ENCODE results near the gene GYG2.
"Not testable (repeated sequence)": the region's sequence is repeated elsewhere in the genome, so short reads cannot be mapped to it uniquely, and the experiment has no call there.

Gene GYG2

DNA sequence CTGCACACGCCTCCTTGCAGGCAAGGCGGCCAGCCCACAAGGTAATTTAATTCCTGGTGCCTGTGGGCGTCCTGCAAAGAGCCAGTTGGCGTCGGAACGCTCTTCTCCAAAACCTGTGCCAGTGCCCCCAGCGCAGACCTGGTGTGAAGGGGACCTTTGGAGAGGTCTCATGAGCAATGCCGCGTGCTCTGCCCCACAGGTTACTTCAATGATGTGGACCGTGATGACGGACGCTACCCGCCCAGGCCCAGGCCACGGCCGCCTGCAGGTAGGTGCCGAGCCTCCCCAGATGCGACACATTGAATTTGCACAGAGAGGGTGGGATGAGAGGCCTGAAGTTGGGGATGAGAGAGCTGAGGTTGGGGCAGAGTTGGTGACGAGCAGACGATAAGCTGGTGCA, 34.4 kb upstream of the GYG2 start:
- Histone ChIP-seq H4K8ac (ENCODE audit: low read depth, low read length) (no peak overlapping the region), H2BK15ac (replicated peaks; ENCODE audit: low read depth) (no peak overlapping the region), H3K9ac (ENCODE audit: low read length) (no peak overlapping the region), H3K4me2 (ENCODE audit: low read length) (no peak overlapping the region), H3K23ac (ENCODE audit: low read length) (no peak overlapping the region), H3K4ac (ENCODE audit: low read depth, low read length) (no peak overlapping the region), H3K4me1 (ENCODE audit: control insufficient read depth, low read depth, low read length) (no peaks in the 10 kb centered on the region), H4K5ac (ENCODE audit: low read length) (no peak overlapping the region), H3K36me3 (ENCODE audit: control insufficient read depth, insufficient read depth, low read length) (no peaks in the 10 kb centered on the region), H3K27ac (ENCODE audit: low read depth, low read length) (no peak overlapping the region), H3K27me3 (ENCODE audit: insufficient read depth, low read length, poor library complexity) (no peaks in the 10 kb centered on the region), H2BK120ac (ENCODE audit: low read depth, low read length) (no peak overlapping the region), H2AK5ac (ENCODE audit: low read length) (no peak overlapping the region), H2BK5ac (ENCODE audit: low read length) (no peak overlapping the region), H3K4me3 (ENCODE audit: low read length) (no peak overlapping the region), H3K18ac (ENCODE audit: low read length) (no peak overlapping the region), H3K79me2 (ENCODE audit: control insufficient read depth, insufficient read depth, low read length) (no peaks in the 10 kb centered on the region), H3K79me1 (ENCODE audit: low read length) (no peaks in the 10 kb centered on the region), H3K56ac (ENCODE audit: low read length) (no peak overlapping the region)
- DNase-seq: no peak
- no CpG with 5 or more reads among the region's 19 CpGs for WGBS (ENCODE audit: extremely low coverage, insufficient coverage, low lambda C conversion rate)

GRCh38 chrX:2796808-2797207, 31.9 kb upstream of the GYG2 start:
- DNase-seq; H2BK5ac ChIP-seq (ENCODE audit: low read length); H3K79me1 ChIP-seq (ENCODE audit: low read length); H3K4ac ChIP-seq (ENCODE audit: low read depth, low read length); H3K4me2 ChIP-seq (ENCODE audit: low read length); H3K18ac ChIP-seq (ENCODE audit: low read length); H3K27ac ChIP-seq (ENCODE audit: low read depth, low read length); H3K36me3 ChIP-seq (ENCODE audit: control insufficient read depth, insufficient read depth, low read length); H3K27me3 ChIP-seq (ENCODE audit: insufficient read depth, low read length, poor library complexity); H2BK120ac ChIP-seq (ENCODE audit: low read depth, low read length); H3K79me2 ChIP-seq (ENCODE audit: control insufficient read depth, insufficient read depth, low read length); H3K4me1 ChIP-seq (ENCODE audit: control insufficient read depth, low read depth, low read length); H4K8ac ChIP-seq (ENCODE audit: low read depth, low read length); H3K23ac ChIP-seq (ENCODE audit: low read length); H3K4me3 ChIP-seq (ENCODE audit: low read length); H2AK5ac ChIP-seq (ENCODE audit: low read length); H2BK15ac ChIP-seq (replicated peaks; ENCODE audit: low read depth); H3K56ac ChIP-seq (ENCODE audit: low read length); H3K9ac ChIP-seq (ENCODE audit: low read length); H4K5ac ChIP-seq (ENCODE audit: low read length): not testable (repeated sequence)
- no CpG with 5 or more reads among the region's 15 CpGs for WGBS (ENCODE audit: extremely low coverage, insufficient coverage, low lambda C conversion rate)

DNA sequence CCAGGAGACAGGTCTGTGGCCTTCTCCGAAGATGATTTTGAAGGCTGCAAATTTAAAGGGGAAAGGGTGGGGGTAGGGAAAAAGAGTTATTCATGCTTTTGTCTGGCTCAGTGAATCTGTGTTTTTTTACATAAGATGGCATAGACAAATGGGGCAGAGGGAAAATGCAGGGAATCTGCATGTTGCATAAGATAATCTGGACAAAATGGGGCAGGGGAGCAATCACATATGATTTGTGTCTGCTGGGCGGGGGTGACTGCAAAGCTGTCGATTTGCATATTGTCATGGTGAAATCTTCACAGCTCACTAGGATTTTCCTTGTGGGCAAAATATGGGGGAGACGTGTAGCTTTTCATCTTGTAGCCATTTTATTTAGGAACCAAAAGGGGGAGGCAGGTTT, 29.4 kb upstream of the GYG2 start:
- Histone ChIP-seq H3K4me3 (ENCODE audit: low read length) (no peak overlapping the region), H2AK5ac (ENCODE audit: low read length) (no peak overlapping the region), H3K56ac (ENCODE audit: low read length) (peak overlapping the region; percentile 15), H4K8ac (ENCODE audit: low read depth, low read length) (no peak overlapping the region), H3K27ac (ENCODE audit: low read depth, low read length) (no peak overlapping the region), H3K18ac (ENCODE audit: low read length) (no peak overlapping the region), H3K4me1 (ENCODE audit: control insufficient read depth, low read depth, low read length) (no peaks in the 10 kb centered on the region), H3K79me2 (ENCODE audit: control insufficient read depth, insufficient read depth, low read length) (no peaks in the 10 kb centered on the region), H4K5ac (ENCODE audit: low read length) (no peak overlapping the region), H3K79me1 (ENCODE audit: low read length) (no peaks in the 10 kb centered on the region), H3K4ac (ENCODE audit: low read depth, low read length) (no peak overlapping the region), H3K9ac (ENCODE audit: low read length) (no peak overlapping the region), H3K27me3 (ENCODE audit: insufficient read depth, low read length, poor library complexity) (no peaks in the 10 kb centered on the region), H3K36me3 (ENCODE audit: control insufficient read depth, insufficient read depth, low read length) (no peaks in the 10 kb centered on the region), H2BK15ac (replicated peaks; ENCODE audit: low read depth) (no peak overlapping the region), H3K23ac (ENCODE audit: low read length) (no peak overlapping the region), H3K4me2 (ENCODE audit: low read length) (no peak overlapping the region), H2BK120ac (ENCODE audit: low read depth, low read length) (no peak overlapping the region), H2BK5ac (ENCODE audit: low read length) (no peak overlapping the region)
- WGBS (ENCODE audit: extremely low coverage, insufficient coverage, low lambda C conversion rate): no CpG with 5 or more reads among the region's 4 CpGs
- no peak for DNase-seq

GRCh38 chrX:2799980-2800379, 28.8 kb upstream of the GYG2 start:
- not testable (repeated sequence) for H4K8ac ChIP-seq (ENCODE audit: low read depth, low read length); H3K79me1 ChIP-seq (ENCODE audit: low read length); H3K4me1 ChIP-seq (ENCODE audit: control insufficient read depth, low read depth, low read length); H3K79me2 ChIP-seq (ENCODE audit: control insufficient read depth, insufficient read depth, low read length); H2BK120ac ChIP-seq (ENCODE audit: low read depth, low read length); H2AK5ac ChIP-seq (ENCODE audit: low read length); H3K4me3 ChIP-seq (ENCODE audit: low read length); DNase-seq; H3K23ac ChIP-seq (ENCODE audit: low read length); H3K27me3 ChIP-seq (ENCODE audit: insufficient read depth, low read length, poor library complexity); H2BK15ac ChIP-seq (replicated peaks; ENCODE audit: low read depth); H3K9ac ChIP-seq (ENCODE audit: low read length); H2BK5ac ChIP-seq (ENCODE audit: low read length); H3K4me2 ChIP-seq (ENCODE audit: low read length); H3K36me3 ChIP-seq (ENCODE audit: control insufficient read depth, insufficient read depth, low read length); H3K4ac ChIP-seq (ENCODE audit: low read depth, low read length); H4K5ac ChIP-seq (ENCODE audit: low read length)
- Histone ChIP-seq H3K56ac (ENCODE audit: low read length) (peak overlapping the region; percentile 30), H3K27ac (ENCODE audit: low read depth, low read length) (peak overlapping the region; percentile 33), H3K18ac (ENCODE audit: low read length) (peak overlapping the region; percentile 51)
- no CpG with 5 or more reads among the region's 5 CpGs for WGBS (ENCODE audit: extremely low coverage, insufficient coverage, low lambda C conversion rate)

DNA sequence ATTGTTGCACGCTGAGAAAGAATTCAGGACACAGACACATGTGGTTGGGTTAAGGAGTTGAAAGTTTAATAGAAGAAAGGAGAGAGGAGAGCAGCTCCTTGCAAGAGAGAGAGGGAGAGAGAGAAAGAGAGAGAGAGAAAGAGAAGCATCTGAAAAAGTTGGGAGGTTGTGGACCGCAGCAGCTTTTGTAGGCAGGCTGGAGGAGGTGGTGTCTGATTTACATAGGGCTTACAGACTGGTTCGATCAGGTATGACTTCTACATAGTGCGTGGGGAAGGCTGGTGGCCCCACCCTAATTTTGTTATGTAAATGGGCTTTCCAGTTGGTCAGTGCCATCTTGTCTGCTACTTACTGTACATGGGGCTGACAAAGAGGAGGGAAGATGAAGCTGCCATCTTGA, 27.5 kb upstream of the GYG2 start:
- Histone ChIP-seq H3K27ac (ENCODE audit: low read depth, low read length) (no peak overlapping the region), H4K5ac (ENCODE audit: low read length) (no peak overlapping the region), H3K18ac (ENCODE audit: low read length) (no peak overlapping the region), H3K9ac (ENCODE audit: low read length) (no peak overlapping the region), H3K4me3 (ENCODE audit: low read length) (no peak overlapping the region), H3K4me1 (ENCODE audit: control insufficient read depth, low read depth, low read length) (no peaks in the 10 kb centered on the region), H3K4ac (ENCODE audit: low read depth, low read length) (peak overlapping the region; percentile 16), H3K79me2 (ENCODE audit: control insufficient read depth, insufficient read depth, low read length) (no peaks in the 10 kb centered on the region), H3K23ac (ENCODE audit: low read length) (no peak overlapping the region), H2AK5ac (ENCODE audit: low read length) (no peak overlapping the region), H3K79me1 (ENCODE audit: low read length) (no peaks in the 10 kb centered on the region), H2BK5ac (ENCODE audit: low read length) (no peak overlapping the region), H3K56ac (ENCODE audit: low read length) (peak overlapping the region; percentile 15), H3K27me3 (ENCODE audit: insufficient read depth, low read length, poor library complexity) (no peaks in the 10 kb centered on the region), H4K8ac (ENCODE audit: low read depth, low read length) (no peak overlapping the region), H2BK15ac (replicated peaks; ENCODE audit: low read depth) (peak overlapping the region; percentile 74), H2BK120ac (ENCODE audit: low read depth, low read length) (no peak overlapping the region), H3K36me3 (ENCODE audit: control insufficient read depth, insufficient read depth, low read length) (no peaks in the 10 kb centered on the region), H3K4me2 (ENCODE audit: low read length) (no peak overlapping the region)
- WGBS (ENCODE audit: extremely low coverage, insufficient coverage, low lambda C conversion rate): no CpG with 5 or more reads among the region's 4 CpGs
- DNase-seq: no peak

DNA sequence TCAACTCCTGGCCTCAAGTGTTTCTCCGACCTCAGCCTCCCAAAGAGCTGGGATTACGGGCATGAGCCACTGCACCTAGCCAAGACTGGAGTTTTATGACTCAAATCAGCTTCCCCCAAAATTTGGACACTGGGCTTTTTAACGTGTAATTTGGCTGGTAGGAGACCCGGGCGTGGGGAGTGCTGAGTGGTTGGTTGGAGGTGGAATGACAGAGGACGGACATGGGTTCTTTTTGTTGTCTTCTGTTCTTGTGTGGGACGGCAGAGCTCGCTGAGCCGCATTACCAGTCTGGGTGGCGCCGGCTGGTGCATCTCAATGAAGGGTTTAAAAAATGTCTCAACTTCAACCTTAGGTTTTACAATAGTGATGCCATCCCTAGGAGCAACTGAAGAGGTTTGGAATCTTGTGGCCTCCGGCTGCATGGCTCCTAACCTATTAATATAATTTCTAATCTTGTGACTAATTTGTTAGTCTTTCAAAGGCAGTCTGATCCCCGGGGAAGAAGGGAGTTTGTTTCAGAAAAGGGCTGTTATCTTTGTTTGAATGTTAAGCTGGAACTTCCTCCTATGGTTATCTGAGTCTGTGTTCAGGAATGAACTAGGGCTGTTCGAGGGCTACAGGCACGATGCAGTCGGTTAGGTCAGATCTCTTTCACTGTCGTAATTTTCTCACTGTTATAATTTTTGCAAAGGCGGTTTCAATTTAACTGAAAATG, 26.2 kb upstream of the GYG2 start:
- not testable (repeated sequence) for H4K5ac ChIP-seq (ENCODE audit: low read length); H2BK5ac ChIP-seq (ENCODE audit: low read length); H3K27me3 ChIP-seq (ENCODE audit: insufficient read depth, low read length, poor library complexity); H3K9ac ChIP-seq (ENCODE audit: low read length); H3K79me2 ChIP-seq (ENCODE audit: control insufficient read depth, insufficient read depth, low read length); DNase-seq; H3K4me1 ChIP-seq (ENCODE audit: control insufficient read depth, low read depth, low read length); H4K8ac ChIP-seq (ENCODE audit: low read depth, low read length); H3K79me1 ChIP-seq (ENCODE audit: low read length); H3K23ac ChIP-seq (ENCODE audit: low read length); H2AK5ac ChIP-seq (ENCODE audit: low read length); H3K4me2 ChIP-seq (ENCODE audit: low read length); H3K4me3 ChIP-seq (ENCODE audit: low read length); H3K36me3 ChIP-seq (ENCODE audit: control insufficient read depth, insufficient read depth, low read length)
- H3K18ac ChIP-seq (ENCODE audit: low read length): peak overlapping the region; percentile 80
- H3K56ac ChIP-seq (ENCODE audit: low read length): peak overlapping the region; percentile 49
- H2BK15ac ChIP-seq (replicated peaks; ENCODE audit: low read depth): peak overlapping the region; percentile 78
- peak overlapping the region; percentile 55 for H3K4ac ChIP-seq (ENCODE audit: low read depth, low read length)
- peak overlapping the region; percentile 62 for H3K27ac ChIP-seq (ENCODE audit: low read depth, low read length)
- peak overlapping the region; percentile 90 for H2BK120ac ChIP-seq (ENCODE audit: low read depth, low read length)
- no CpG with 5 or more reads among the region's 18 CpGs for WGBS (ENCODE audit: extremely low coverage, insufficient coverage, low lambda C conversion rate)

Data from mesendoderm (in vitro differentiated cells).